Rectal smooth muscle tissue (tissue), 1 donor: ENCODE data around the gene CCDC148.

ENCODE experiments used
- H3K27ac ChIP-seq: one replicate; pipeline ENCODE4 v1.7.0; 2013; ENCODE audit warnings: low read depth, low read length, inconsistent platforms
- H3K27me3 ChIP-seq: one replicate; pipeline ENCODE4 v1.7.0; 2013; ENCODE audit warnings: low read length; ENCODE audit not compliant: control insufficient read depth, insufficient read depth
- H3K36me3 ChIP-seq: one replicate; pipeline ENCODE4 v1.7.0; 2013; ENCODE audit warnings: low read length; ENCODE audit not compliant: control insufficient read depth, insufficient read depth
- H3K4me1 ChIP-seq: one replicate; pipeline ENCODE4 v1.7.0; 2013; ENCODE audit warnings: low read length; ENCODE audit not compliant: control insufficient read depth, insufficient read depth
- H3K4me3 ChIP-seq: one replicate; pipeline ENCODE4 v1.7.0; 2013; ENCODE audit warnings: low read length
- H3K9ac ChIP-seq: one replicate; pipeline ENCODE4 v1.7.0; 2013; ENCODE audit warnings: low read length

The CCDC148 gene

DNA sequence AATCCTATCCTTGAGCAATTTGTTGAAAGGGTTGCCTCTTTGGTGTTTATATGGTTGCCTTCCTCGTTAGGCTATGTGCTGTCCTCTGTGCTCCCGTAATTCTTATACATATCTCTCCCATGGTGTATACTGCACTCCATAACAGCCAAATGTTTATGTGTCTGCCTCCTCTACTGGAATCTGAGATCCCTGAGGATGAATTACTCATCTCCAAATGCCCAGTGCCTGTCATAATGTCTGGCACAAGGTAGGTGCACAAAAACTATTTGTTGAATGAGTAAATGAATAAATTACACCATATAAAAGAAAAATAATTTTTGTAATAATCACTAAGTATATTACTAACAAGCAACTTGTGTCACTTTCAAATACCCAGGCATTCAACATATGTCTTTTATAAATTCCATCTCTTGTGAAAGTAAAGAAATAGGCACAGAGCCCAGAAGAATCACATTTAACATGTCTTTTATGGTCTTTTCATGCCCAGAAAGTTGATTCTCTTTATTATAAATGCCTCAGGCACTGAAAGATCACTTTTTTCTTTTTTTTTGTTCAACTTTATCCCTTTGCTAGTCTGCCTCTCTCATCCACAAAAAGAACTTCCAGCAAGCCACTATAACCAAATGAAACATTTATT, 164.9 kb downstream of the CCDC148 start:
- no peaks in the 10 kb centered on the region for H3K36me3 ChIP-seq
- H3K9ac ChIP-seq: no peak overlapping the region
- no peak overlapping the region for H3K27ac ChIP-seq
- no peak overlapping the region for H3K4me3 ChIP-seq
- H3K27me3 ChIP-seq: no peaks in the 10 kb centered on the region
- no peaks in the 10 kb centered on the region for H3K4me1 ChIP-seq

DNA sequence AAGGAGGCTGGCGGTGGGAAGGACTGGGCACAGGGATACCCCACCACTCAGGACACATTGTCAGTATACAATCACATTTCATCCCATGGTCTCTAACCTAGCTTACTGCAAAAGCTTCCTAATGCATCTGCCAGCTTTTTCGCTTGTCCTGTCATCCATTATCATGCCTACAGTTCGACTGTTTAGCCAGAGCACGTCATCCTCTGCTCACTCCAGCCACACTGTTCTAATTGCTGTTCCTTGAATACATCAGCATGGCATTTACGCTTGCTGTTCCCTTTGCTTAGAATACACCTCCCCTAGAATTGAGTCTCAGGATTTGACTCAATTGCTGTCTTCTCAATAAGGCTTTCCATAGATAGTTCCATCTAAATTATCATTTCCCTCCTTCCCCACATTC, 166.3 kb downstream of the CCDC148 start:
- H3K4me3 ChIP-seq: no peak overlapping the region
- H3K4me1 ChIP-seq: no peaks in the 10 kb centered on the region
- H3K36me3 ChIP-seq: no peaks in the 10 kb centered on the region

DNA sequence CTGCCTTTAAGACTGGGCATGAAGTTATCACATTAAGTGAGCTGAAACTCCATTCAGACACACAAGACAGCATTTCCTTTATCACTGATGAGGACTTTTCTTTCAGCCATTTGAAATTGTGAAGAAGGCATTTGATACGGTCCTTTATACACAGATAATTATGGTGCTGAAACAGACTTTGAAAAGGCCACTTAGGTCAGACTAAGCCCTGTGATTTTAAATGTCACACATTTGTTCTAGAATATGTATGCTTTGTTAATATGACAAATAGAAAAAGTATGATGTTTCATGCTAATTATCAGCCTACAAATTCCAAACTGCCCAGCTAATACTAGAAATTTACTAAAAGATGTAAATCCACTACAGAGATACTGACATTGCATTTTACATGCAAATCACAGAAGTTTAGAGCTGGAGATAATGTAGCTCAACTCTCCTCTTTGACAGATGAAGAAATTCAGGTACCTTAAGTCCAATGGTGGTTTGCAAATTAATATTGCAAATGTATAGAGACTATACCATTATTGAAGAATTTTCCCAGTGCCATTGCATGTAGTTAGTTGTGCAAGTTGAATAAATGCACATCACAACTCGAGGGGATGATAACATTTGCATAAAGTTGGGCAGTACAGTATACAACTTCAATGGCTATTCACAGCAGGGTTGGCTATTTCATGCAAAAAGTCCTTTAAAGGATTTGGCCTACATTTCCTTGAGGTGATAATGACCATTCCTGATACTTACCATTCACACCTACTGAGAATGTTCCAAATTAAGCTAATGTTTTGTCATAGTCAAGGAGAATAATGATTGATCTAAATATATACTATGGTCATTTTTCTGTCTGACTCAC, 179.7 kb downstream of the CCDC148 start:
- no peaks in the 10 kb centered on the region for H3K27me3 ChIP-seq
- H3K36me3 ChIP-seq: no peaks in the 10 kb centered on the region
- H3K4me1 ChIP-seq: no peaks in the 10 kb centered on the region
- no peak overlapping the region for H3K4me3 ChIP-seq
- H3K27ac ChIP-seq: no peak overlapping the region
- no peak overlapping the region for H3K9ac ChIP-seq

More for the DNA sequence above, 166.3 kb downstream of the CCDC148 start:
- no peak overlapping the region for H3K27ac ChIP-seq
- H3K27me3 ChIP-seq: no peaks in the 10 kb centered on the region
- no peak overlapping the region for H3K9ac ChIP-seq

DNA sequence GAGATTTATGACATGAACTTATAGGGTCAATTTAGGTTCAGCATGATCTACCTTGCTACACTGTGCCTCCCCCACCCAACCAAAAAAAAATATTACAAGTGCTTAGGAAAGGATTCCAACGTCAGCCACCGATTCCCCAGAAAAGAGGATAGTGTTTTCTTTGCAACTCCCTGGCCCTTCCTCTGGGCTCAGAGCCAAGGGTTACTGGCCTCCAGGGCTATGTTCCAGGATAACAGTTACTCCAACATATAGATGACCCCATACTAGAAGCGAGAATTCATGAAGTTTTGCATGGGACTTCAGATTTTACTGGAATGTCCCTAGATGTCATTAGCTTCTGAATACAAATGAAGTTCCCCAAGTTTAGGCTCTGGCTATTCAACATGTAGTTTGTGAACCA, 182.8 kb downstream of the CCDC148 start:
- Histone ChIP-seq H3K27me3 (no peaks in the 10 kb centered on the region), H3K36me3 (no peaks in the 10 kb centered on the region), H3K4me1 (no peaks in the 10 kb centered on the region), H3K4me3 (no peak overlapping the region), H3K27ac (no peak overlapping the region), H3K9ac (no peak overlapping the region)

DNA sequence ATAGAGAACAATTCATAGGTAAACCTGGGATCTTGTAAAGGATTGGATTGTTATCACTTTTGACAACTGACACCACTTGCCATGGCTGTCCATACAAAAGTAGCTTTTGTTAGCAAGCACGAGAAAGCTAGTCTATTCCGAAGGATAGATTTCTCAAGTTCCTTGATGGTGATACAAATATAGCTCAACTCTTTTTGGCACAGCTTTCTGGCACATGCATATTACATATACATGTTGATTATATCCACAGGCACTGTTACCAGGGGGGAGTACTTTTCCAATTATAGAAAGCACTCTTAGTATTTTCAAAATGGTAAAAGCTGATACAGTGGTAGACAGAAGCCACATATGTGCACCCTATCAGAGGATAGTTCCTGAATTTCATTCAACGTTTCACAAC, 186.0 kb downstream of the CCDC148 start:
- Histone ChIP-seq H3K27me3 (no peaks in the 10 kb centered on the region), H3K36me3 (no peaks in the 10 kb centered on the region), H3K9ac (no peak overlapping the region), H3K4me3 (no peak overlapping the region), H3K4me1 (no peaks in the 10 kb centered on the region), H3K27ac (no peak overlapping the region)

DNA sequence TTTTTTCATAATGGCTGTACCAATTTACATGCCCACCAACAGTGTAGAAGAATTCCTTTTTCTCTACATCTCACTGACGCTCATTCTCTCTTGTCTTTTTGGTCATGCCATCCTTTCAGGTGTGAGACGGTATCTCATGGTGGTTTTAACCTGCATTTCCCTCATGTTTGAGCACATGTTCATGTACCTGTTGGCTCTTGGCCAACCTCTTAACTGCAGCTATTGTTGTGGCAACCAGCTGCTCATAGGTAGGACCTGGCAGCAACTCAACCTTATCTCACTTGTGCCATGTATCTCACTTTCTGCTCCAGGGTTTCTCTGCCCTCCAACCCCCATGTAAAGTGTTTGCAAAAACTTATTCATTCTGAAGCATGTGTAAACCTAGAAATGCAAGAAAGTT, 187.4 kb downstream of the CCDC148 start:
- no peak overlapping the region for H3K4me3 ChIP-seq
- H3K27me3 ChIP-seq: no peaks in the 10 kb centered on the region
- no peaks in the 10 kb centered on the region for H3K36me3 ChIP-seq
- H3K27ac ChIP-seq: no peak overlapping the region
- H3K4me1 ChIP-seq: no peaks in the 10 kb centered on the region
- no peak overlapping the region for H3K9ac ChIP-seq

DNA sequence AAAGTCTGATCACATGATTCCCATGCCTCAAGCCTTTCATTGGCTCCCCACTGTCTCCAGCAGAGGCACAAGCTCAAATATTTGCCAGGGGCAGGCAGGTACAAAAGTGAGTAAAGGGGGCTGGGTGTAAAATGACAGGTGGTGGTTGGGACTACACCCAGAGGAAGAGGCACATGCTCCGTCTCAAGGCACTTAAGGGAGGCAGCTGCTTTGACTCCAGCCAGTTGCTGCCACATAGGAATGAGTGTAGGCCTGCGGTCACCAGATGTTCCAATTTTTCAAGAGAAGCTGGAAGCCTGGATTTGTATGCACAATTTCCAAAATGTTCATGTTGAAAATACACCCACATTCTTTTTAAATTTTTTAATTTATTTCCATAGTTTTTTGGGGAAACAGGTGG, 190.4 kb downstream of the CCDC148 start:
- Histone ChIP-seq H3K27ac (no peak overlapping the region), H3K4me3 (no peak overlapping the region), H3K27me3 (no peaks in the 10 kb centered on the region), H3K36me3 (no peaks in the 10 kb centered on the region), H3K4me1 (no peaks in the 10 kb centered on the region), H3K9ac (no peak overlapping the region)

DNA sequence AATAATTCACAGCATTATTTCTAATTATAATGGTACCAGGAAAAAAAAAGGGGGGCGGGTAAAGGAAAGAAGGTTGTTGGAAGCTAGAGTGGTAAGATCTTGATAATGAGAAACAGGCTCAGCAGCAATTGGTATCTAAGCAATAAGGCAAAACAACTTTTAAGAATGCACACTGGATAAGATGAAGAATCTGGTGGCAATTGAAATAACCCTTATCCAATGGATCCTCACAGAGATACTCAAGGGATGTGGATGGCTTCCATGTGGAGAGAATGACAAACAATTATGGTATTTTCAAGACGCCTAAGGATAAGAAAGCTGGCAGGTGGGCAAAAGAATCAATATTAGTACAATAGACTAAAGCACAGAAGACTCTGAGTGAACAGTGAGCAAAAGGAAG, 201.3 kb downstream of the CCDC148 start:
- H3K36me3 ChIP-seq: no peaks in the 10 kb centered on the region
- H3K27ac ChIP-seq: no peak overlapping the region
- H3K27me3 ChIP-seq: no peaks in the 10 kb centered on the region
- H3K4me3 ChIP-seq: no peak overlapping the region
- no peaks in the 10 kb centered on the region for H3K4me1 ChIP-seq
- no peak overlapping the region for H3K9ac ChIP-seq

DNA sequence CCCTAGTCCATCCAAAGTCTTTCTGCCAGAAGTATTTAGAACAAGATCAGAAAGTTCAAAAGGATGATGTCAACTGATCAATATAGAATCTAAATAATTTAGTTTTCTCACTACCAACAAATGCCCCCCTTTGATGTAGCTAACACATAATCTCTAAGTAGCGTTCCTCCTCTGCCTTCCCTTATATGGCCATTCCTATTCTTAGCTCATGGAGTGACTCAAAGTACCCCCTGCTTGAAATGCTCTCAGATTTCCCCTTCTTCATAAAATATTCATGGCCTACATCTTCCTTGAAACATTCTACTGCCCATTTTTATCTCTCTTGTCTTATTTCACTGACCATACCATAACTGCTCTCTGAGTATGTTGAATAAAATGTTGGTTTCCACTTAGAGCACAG, 203.4 kb downstream of the CCDC148 start:
- no peak overlapping the region for H3K9ac ChIP-seq

DNA sequence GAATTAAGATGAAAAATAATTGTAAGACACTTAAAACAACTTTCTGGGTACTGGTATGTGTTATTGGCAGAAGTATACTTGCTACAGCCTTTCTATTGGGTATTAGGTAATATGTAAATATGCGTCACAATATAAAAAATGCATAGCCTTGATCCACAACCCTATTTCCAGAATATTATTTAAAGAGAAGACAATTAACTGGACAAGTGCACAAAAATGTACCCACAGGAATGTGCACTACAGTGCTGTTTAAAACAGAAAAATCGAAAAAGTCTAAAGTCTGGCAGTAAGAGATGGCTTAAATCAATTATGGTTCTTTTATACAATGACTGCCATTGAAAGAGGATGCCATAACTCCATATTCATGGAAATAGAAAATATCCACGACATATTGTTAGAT, 205.2 kb downstream of the CCDC148 start:
- Histone ChIP-seq H3K36me3 (no peaks in the 10 kb centered on the region), H3K27ac (no peak overlapping the region), H3K27me3 (no peaks in the 10 kb centered on the region), H3K9ac (no peak overlapping the region), H3K4me1 (no peaks in the 10 kb centered on the region), H3K4me3 (no peak overlapping the region)

More for the DNA sequence above, 203.4 kb downstream of the CCDC148 start:
- Histone ChIP-seq H3K36me3 (no peaks in the 10 kb centered on the region), H3K4me3 (no peak overlapping the region), H3K4me1 (no peaks in the 10 kb centered on the region), H3K27me3 (no peaks in the 10 kb centered on the region), H3K27ac (no peak overlapping the region)

DNA sequence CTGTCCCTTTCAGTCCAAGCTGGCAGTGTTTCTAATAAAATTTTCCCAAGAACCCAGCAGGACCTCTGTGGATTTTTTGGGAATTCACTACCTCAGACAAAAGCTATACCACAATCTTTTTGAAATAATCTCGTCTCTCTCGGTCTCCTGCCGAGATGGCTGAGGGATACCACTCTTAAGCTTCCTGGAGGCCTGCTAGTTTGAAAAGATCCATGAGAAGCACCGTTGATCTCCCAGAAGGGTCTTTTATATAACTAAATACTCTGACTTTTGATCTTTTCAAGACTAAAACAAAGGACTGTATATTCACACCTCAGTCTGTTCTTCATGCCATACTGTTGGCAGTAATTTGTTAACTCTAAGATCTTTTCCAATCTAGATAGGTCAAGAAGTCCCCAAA, 213.2 kb downstream of the CCDC148 start:
- no peak overlapping the region for H3K4me3 ChIP-seq
- no peak overlapping the region for H3K27ac ChIP-seq
- H3K9ac ChIP-seq: no peak overlapping the region
- H3K36me3 ChIP-seq: no peaks in the 10 kb centered on the region
- H3K27me3 ChIP-seq: no peaks in the 10 kb centered on the region
- no peaks in the 10 kb centered on the region for H3K4me1 ChIP-seq

DNA sequence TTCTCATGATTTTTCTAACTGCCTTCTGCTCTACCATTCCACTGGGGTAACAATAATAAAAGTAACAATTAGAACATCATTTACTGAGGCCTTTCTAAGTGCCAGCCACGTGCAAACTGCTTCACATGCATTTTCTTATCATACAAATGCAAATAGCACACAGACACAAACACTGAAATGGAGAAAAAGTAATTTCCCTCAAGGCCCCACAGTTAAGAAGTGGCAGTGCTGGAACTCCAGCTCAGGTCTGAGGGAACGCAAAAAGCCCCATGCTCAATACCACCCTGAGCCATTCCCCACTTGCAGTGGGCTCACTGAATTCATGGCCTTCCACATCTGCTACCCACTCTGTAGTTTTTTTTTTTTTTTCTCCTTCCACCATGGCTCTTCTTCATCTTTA, 214.3 kb downstream of the CCDC148 start:
- Histone ChIP-seq H3K36me3 (no peaks in the 10 kb centered on the region), H3K4me3 (no peak overlapping the region), H3K27ac (no peak overlapping the region), H3K4me1 (no peaks in the 10 kb centered on the region), H3K27me3 (no peaks in the 10 kb centered on the region), H3K9ac (no peak overlapping the region)

DNA sequence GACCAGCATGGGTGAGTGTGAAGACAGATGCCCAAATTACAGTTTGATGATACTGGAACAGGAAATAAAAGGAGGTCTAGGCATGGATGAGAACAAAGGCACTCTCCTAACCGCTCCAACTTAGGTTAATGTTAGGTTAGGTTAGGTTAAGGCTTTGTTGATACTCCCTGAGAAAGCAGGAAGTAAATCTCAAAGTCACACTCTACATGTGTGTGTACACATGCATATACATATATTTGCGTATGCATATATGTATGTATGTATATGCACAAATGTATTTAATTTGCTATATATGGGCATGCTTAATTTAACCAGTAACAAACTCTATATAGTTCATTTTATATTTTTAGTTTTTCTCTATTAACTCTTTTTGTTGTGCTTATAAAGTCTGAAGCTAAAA, 215.6 kb downstream of the CCDC148 start:
- Histone ChIP-seq H3K4me3 (no peak overlapping the region), H3K36me3 (no peaks in the 10 kb centered on the region), H3K27me3 (no peaks in the 10 kb centered on the region), H3K9ac (no peak overlapping the region), H3K4me1 (no peaks in the 10 kb centered on the region), H3K27ac (no peak overlapping the region)
